HEK293 (cell line): Measurements from ENCODE around the gene STK16.

ENCODE experiments used
- CTCF ChIA-PET: fragments of 350-600 bp; formaldehyde crosslinking; extraction: SDS; loops from one replicate; lab custom pipeline; 2021; ENCODE audit warnings: antibody characterized with exemption; lab: Yijun Ruan, JAX
- POLR2A ChIA-PET: fragments of 300-600 bp; formaldehyde crosslinking; extraction: SDS; loops from one replicate; lab custom pipeline; 2020; ENCODE audit warnings: antibody characterized with exemption, inconsistent platforms; lab: Yijun Ruan, JAX
- H3K27ac ChIP-seq: fragments of 200-500 bp; sonication (Bioruptor generic); 2 replicates; pipeline ENCODE4 v1.5.1; 2014; ENCODE audit warnings: low read depth, low read length, control low read depth, inconsistent platforms; ENCODE audit errors: extremely low read depth
- H3K36me3 ChIP-seq, 2 experiments: fragments of 200-500 bp in 1 of 2; sonication (Bioruptor generic) in 1 of 2; 1 replicate in 1 of 2; 2 replicates in 1 of 2; pipeline ENCODE4 v1.5.1; 2014 to 2017; ENCODE audit warnings: inconsistent platforms in 2 of 2, low read length in 2 of 2; ENCODE audit not compliant: control insufficient read depth in 2 of 2, insufficient read depth in 1 of 2
- H3K4me1 ChIP-seq: fragments of 200-500 bp; sonication (Bioruptor generic); 2 replicates; pipeline ENCODE4 v1.5.1; 2014; ENCODE audit warnings: mild to moderate bottlenecking, low read length, inconsistent platforms; ENCODE audit not compliant: control insufficient read depth, insufficient read depth
- H3K4me3 ChIP-seq: 2 replicates; pipeline ENCODE4 v1.5.1; 2011; ENCODE audit warnings: low read depth, mild to moderate bottlenecking, control low read depth, low read length, moderate library complexity
- H3K9me3 ChIP-seq: fragments of 200-500 bp; sonication (Bioruptor generic); 2 replicates; pipeline ENCODE4 v1.5.1; 2014; ENCODE audit warnings: low read depth, low read length, inconsistent platforms; ENCODE audit not compliant: control insufficient read depth, insufficient read depth
- BCL11B ChIP-seq: fragments of 450-650 bp; formaldehyde crosslinking; IDR thresholded peaks from 2 replicates; pipeline ENCODE4 v1.5.1; 2016; ENCODE audit warnings: low read depth, missing biosample characterization, missing genetic modification characterization
- CTCF ChIP-seq: fragments of 450-650 bp; formaldehyde crosslinking; IDR thresholded peaks from 2 replicates; pipeline ENCODE4 v1.5.1; 2016; ENCODE audit warnings: missing biosample characterization, missing genetic modification characterization
- EGR2 ChIP-seq: fragments of 450-650 bp; formaldehyde crosslinking; IDR thresholded peaks from 2 replicates; pipeline ENCODE4 v1.5.1; 2016; ENCODE audit warnings: low read depth, missing biosample characterization, missing genetic modification characterization
- FEZF1 ChIP-seq: fragments of 450-650 bp; formaldehyde crosslinking; IDR thresholded peaks from 2 replicates; pipeline ENCODE4 v1.5.1; 2016; ENCODE audit warnings: missing biosample characterization, missing genetic modification characterization
- HOXC10 ChIP-seq: sonication (generic); formaldehyde crosslinking; IDR thresholded peaks from 2 replicates; pipeline ENCODE4 v1.8.1; 2023; ENCODE audit warnings: mild to moderate bottlenecking, missing genetic modification reagents
- KLF16 ChIP-seq: fragments of 450-650 bp; formaldehyde crosslinking; IDR thresholded peaks from 2 replicates; pipeline ENCODE4 v1.5.1; 2017; ENCODE audit warnings: missing biosample characterization, missing genetic modification characterization
- MYNN ChIP-seq: fragments of 450-650 bp; formaldehyde crosslinking; IDR thresholded peaks from 2 replicates; pipeline ENCODE4 v1.5.1; 2016; ENCODE audit warnings: missing biosample characterization, missing genetic modification characterization, borderline replicate concordance
- PATZ1 ChIP-seq: fragments of 450-650 bp; formaldehyde crosslinking; IDR thresholded peaks from 2 replicates; pipeline ENCODE4 v1.5.1; 2016; ENCODE audit warnings: missing biosample characterization, missing genetic modification characterization
- PRDM10 ChIP-seq: fragments of 450-650 bp; formaldehyde crosslinking; IDR thresholded peaks from 2 replicates; pipeline ENCODE4 v1.5.1; 2016; ENCODE audit warnings: missing biosample characterization, missing genetic modification characterization
- TCF7L2 ChIP-seq: IDR thresholded peaks from 2 replicates; pipeline ENCODE4 v1.6.1; 2011; ENCODE audit warnings: low read depth, mild to moderate bottlenecking, inconsistent platforms, low read length, moderate library complexity, borderline replicate concordance
- WT1 ChIP-seq: fragments of 450-650 bp; formaldehyde crosslinking; IDR thresholded peaks from 2 replicates; pipeline ENCODE4 v1.5.1; 2016; ENCODE audit warnings: missing biosample characterization, missing genetic modification characterization
- YY1 ChIP-seq: fragments of 450-650 bp; formaldehyde crosslinking; IDR thresholded peaks from 2 replicates; pipeline ENCODE4 v1.5.1; 2018; ENCODE audit warnings: missing biosample characterization, missing genetic modification characterization
- YY2 ChIP-seq: fragments of 450-650 bp; formaldehyde crosslinking; IDR thresholded peaks from 2 replicates; pipeline ENCODE4 v1.5.1; 2016; ENCODE audit warnings: missing biosample characterization, missing genetic modification characterization
- ZBTB11 ChIP-seq: fragments of 450-650 bp; formaldehyde crosslinking; conservative IDR thresholded peaks from 2 replicates; pipeline ENCODE4 v1.5.1; 2016; ENCODE audit warnings: low read depth, missing biosample characterization, missing genetic modification characterization
- ZNF335 ChIP-seq: fragments of 450-650 bp; formaldehyde crosslinking; conservative IDR thresholded peaks from 2 replicates; pipeline ENCODE4 v1.5.1; 2016; ENCODE audit warnings: missing biosample characterization, missing genetic modification characterization
- ZNF37A ChIP-seq: fragments of 450-650 bp; IDR thresholded peaks from 2 replicates; pipeline ENCODE4 v1.5.1; 2018; ENCODE audit warnings: missing biosample characterization, missing genetic modification characterization
- ZNF571 ChIP-seq: fragments of 450-650 bp; formaldehyde crosslinking; IDR thresholded peaks from 2 replicates; pipeline ENCODE4 v1.5.0; 2017; ENCODE audit warnings: missing biosample characterization, missing genetic modification characterization
- ZNF621 ChIP-seq: fragments of 450-650 bp; formaldehyde crosslinking; IDR thresholded peaks from 2 replicates; pipeline ENCODE4 v1.5.1; 2017; ENCODE audit warnings: missing biosample characterization, missing genetic modification characterization
- ZNF623 ChIP-seq: fragments of 450-650 bp; formaldehyde crosslinking; IDR thresholded peaks from 2 replicates; pipeline ENCODE4 v1.5.1; 2016; ENCODE audit warnings: missing biosample characterization, missing genetic modification characterization
- ZNF645 ChIP-seq: fragments of 450-650 bp; formaldehyde crosslinking; IDR thresholded peaks from 2 replicates; pipeline ENCODE4; 2016; ENCODE audit warnings: missing biosample characterization, missing genetic modification characterization
- ZNF785 ChIP-seq: fragments of 450-650 bp; formaldehyde crosslinking; IDR thresholded peaks from 2 replicates; pipeline ENCODE4 v1.5.1; 2016; ENCODE audit warnings: missing biosample characterization, missing genetic modification characterization
- ZNF837 ChIP-seq: fragments of 450-650 bp; formaldehyde crosslinking; IDR thresholded peaks from 2 replicates; pipeline ENCODE4 v1.5.1; 2016; ENCODE audit warnings: missing biosample characterization, missing genetic modification characterization

STK16 gene

GRCh38 chr2:219230059-219230540 lies 15.2 kb upstream of the STK16 start (continued):
- TF ChIP-seq ZNF623 (tag by site-specific recombination): no peak
- no peak for TF ChIP-seq ZNF785 (tag by site-specific recombination)
- no peak for TF ChIP-seq YY2
- TF ChIP-seq CTCF (tag by site-specific recombination): no peak
- peak; percentile 83 for TF ChIP-seq ZNF335 (tag by site-specific recombination)
- peak; percentile 17; the same call in 1 of the 2 replicates for TF ChIP-seq ZBTB11
- peak; percentile 90 for TF ChIP-seq PRDM10 (tag by site-specific recombination)
- no peak for TF ChIP-seq ZNF837 (tag by site-specific recombination)
- TF ChIP-seq PATZ1 (tag by site-specific recombination): 0 out of 2 replicates have a peak, but pooled peaks have one; percentile 13

- TF ChIP-seq KLF16 (tag by site-specific recombination): no peak
- Histone ChIP-seq H3K9me3 (no peaks in the 10 kb centered on the region), H3K4me3 (no peak overlapping the region), H3K36me3 (peaks cover 17 to 79% of the 10 kb centered on the region in 2 experiments), H3K27ac (no peak overlapping the region), H3K4me1 (no peaks in the 10 kb centered on the region; the same call in 1 of the 2 replicates)
- ChIA-PET CTCF (interaction anchor here (0.6 to 1.0 kb wide), 2 partner anchors 61 to 251 kb away, joined by 3 read pairs; no protein-coding TSS in a partner anchor), POLR2A (no interaction called here)
These were observed 10.9 kb upstream of the STK16 start for GRCh38 chr2:219234331-219234730.

GRCh38 chr2:219243291-219243761 lies 2.0 kb upstream of the STK16 start:
- no peaks in the 10 kb centered on the region for H3K9me3 ChIP-seq
- ChIA-PET CTCF (interaction anchor here (2.0 kb wide), 1 partner anchor 52 kb away, joined by 8 read pairs; no protein-coding TSS in a partner anchor), POLR2A (interaction anchor here (0.6 kb wide), 1 partner anchor 242 kb away, joined by 3 read pairs; no protein-coding TSS in a partner anchor)
- H3K4me3 ChIP-seq: no peak overlapping the region
- H3K4me1 ChIP-seq: peaks cover 5% of the 10 kb centered on the region; the same call in 1 of the 2 replicates
- H3K36me3 ChIP-seq: peaks cover 0 to 38% of the 10 kb centered on the region in 2 experiments; a peak in 1 of 3 replicates
- H3K27ac ChIP-seq: no peak overlapping the region
- TF ChIP-seq MYNN (tag by site-specific recombination) (no peak), ZNF645 (tag by site-specific recombination) (no peak), YY1 (no peak), FEZF1 (tag by site-specific recombination) (no peak), TCF7L2 (no peak), ZNF37A (no peak), ZNF571 (tag by site-specific recombination) (no peak), EGR2 (tag by site-specific recombination) (no peak), BCL11B (tag by site-specific recombination) (no peak), WT1 (tag by site-specific recombination) (no peak), HOXC10 (CRISPR knock-in tag) (no peak), ZNF621 (tag by site-specific recombination) (no peak)
